ENCODE measurements around the gene NUDT8. TPM values are rescaled to one million over a fixed set of nuclear protein-coding genes. Genes with fewer than 3 reads are reported as not detected.

NUDT8 gene
- 10 to 100 TPM in 1 of 2 donors, 1 to 10 TPM in 1; 9.9 to 11.5 TPM for total RNA-seq

- Mint-ChIP-seq H3K27ac (peak within 1 kb of the TSS; percentile 77 to 82), H3K4me1 (ENCODE audit: low read depth in 2 of 2) (peaks cover 5 to 14% of the 10 kb centered on the region in 2 donors), H3K9me3 (no peaks in the 10 kb centered on the region), H3K27me3 (no peaks in the 10 kb centered on the region), H3K36me3 (no peaks in the 10 kb centered on the region), H3K4me3 (peak within 1 kb of the TSS; percentile 93)
- ATAC-seq (peak; percentile 71 to 78), DNase-seq (ENCODE audit: low spot score) (peak; percentile 93)
Measured at GRCh38 chr11:67629386-67630227, at the start of gene NUDT8. NUDT8 (minus strand) TSS chr11:67629937; CDS start chr11:67629911, 26 bp downstream.

GRCh38 chr11:67675058-67675747 lies 45.5 kb upstream of the NUDT8 start:
- ATAC-seq (no peak), DNase-seq (ENCODE audit: low spot score) (no peak)
- Mint-ChIP-seq H3K4me1 (ENCODE audit: low read depth in 2 of 2) (no peaks in the 10 kb centered on the region), H3K27me3 (peaks cover 15 to 19% of the 10 kb centered on the region in 2 donors), H3K9me3 (no peaks in the 10 kb centered on the region), H3K36me3 (no peaks in the 10 kb centered on the region), H3K4me3 (no peak overlapping the region), H3K27ac (no peak overlapping the region)

GRCh38 chr11:67674442-67674871 lies 44.7 kb upstream of the NUDT8 start, which contains the start of gene ALDH3B2:
ALDH3B2 (minus strand) TSS chr11:67674623; CDS start chr11:67666935, 7,688 bp downstream.
- Mint-ChIP-seq H3K9me3 (no peaks in the 10 kb centered on the region), H3K36me3 (no peaks in the 10 kb centered on the region), H3K4me1 (ENCODE audit: low read depth in 2 of 2) (no peaks in the 10 kb centered on the region), H3K27ac (no peak within 1 kb of the TSS), H3K4me3 (no peak within 1 kb of the TSS), H3K27me3 (peaks cover 15 to 19% of the 10 kb centered on the region in 2 donors)
- ATAC-seq (peak in 1 of 2 donors; percentile 38), DNase-seq (ENCODE audit: low spot score) (no peak)

- no peak for ATAC-seq
- H3K36me3 Mint-ChIP-seq, result no peaks in the 10 kb centered on the region
- no peak for DNase-seq (ENCODE audit: low spot score)
- no peak overlapping the region for H3K27ac Mint-ChIP-seq
- H3K4me1 Mint-ChIP-seq (ENCODE audit: low read depth in 2 of 2), result no peaks in the 10 kb centered on the region
- no peaks in the 10 kb centered on the region for H3K9me3 Mint-ChIP-seq
- peaks cover 15 to 19% of the 10 kb centered on the region in 2 donors for H3K27me3 Mint-ChIP-seq
- no peak overlapping the region for H3K4me3 Mint-ChIP-seq
Measured at GRCh38 chr11:67673902-67674301, 44.2 kb upstream of the NUDT8 start.

GRCh38 chr11:67673358-67673757 lies 43.6 kb upstream of the NUDT8 start:
- Mint-ChIP-seq H3K27me3 (peaks cover 15 to 19% of the 10 kb centered on the region in 2 donors), H3K4me3 (no peak overlapping the region), H3K9me3 (no peaks in the 10 kb centered on the region), H3K4me1 (ENCODE audit: low read depth in 2 of 2) (no peaks in the 10 kb centered on the region), H3K36me3 (no peaks in the 10 kb centered on the region), H3K27ac (no peak overlapping the region)
- DNase-seq (ENCODE audit: low spot score) (no peak), ATAC-seq (no peak)

- ATAC-seq (no peak), DNase-seq (ENCODE audit: low spot score) (no peak)
- H3K27ac Mint-ChIP-seq, result no peak overlapping the region
- no peaks in the 10 kb centered on the region for H3K9me3 Mint-ChIP-seq
- peaks cover under 1 to 2% of the 10 kb centered on the region in 2 donors for H3K27me3 Mint-ChIP-seq
- H3K4me1 Mint-ChIP-seq (ENCODE audit: low read depth in 2 of 2), result no peaks in the 10 kb centered on the region
- H3K36me3 Mint-ChIP-seq, result no peaks in the 10 kb centered on the region
- no peak overlapping the region for H3K4me3 Mint-ChIP-seq
Measured at GRCh38 chr11:67671211-67671520, 41.4 kb upstream of the NUDT8 start.

- Mint-ChIP-seq H3K4me1 (ENCODE audit: low read depth in 2 of 2) (no peaks in the 10 kb centered on the region), H3K36me3 (no peaks in the 10 kb centered on the region), H3K27me3 (no peaks in the 10 kb centered on the region), H3K4me3 (no peak overlapping the region), H3K27ac (no peak overlapping the region), H3K9me3 (no peaks in the 10 kb centered on the region)
- no peak for DNase-seq (ENCODE audit: low spot score)
- no peak for ATAC-seq
Measured at GRCh38 chr11:67670316-67671210, 40.8 kb upstream of the NUDT8 start.

GRCh38 chr11:67668192-67668551 lies 38.4 kb upstream of the NUDT8 start:
- Mint-ChIP-seq H3K9me3 (no peaks in the 10 kb centered on the region), H3K27ac (no peak overlapping the region), H3K4me1 (ENCODE audit: low read depth in 2 of 2) (no peaks in the 10 kb centered on the region), H3K27me3 (no peaks in the 10 kb centered on the region), H3K4me3 (no peak overlapping the region), H3K36me3 (no peaks in the 10 kb centered on the region)
- DNase-seq (ENCODE audit: low spot score) (no peak), ATAC-seq (no peak)

- H3K4me1 Mint-ChIP-seq (ENCODE audit: low read depth in 2 of 2), result no peaks in the 10 kb centered on the region
- DNase-seq (ENCODE audit: low spot score) (no peak), ATAC-seq (no peak)
- no peaks in the 10 kb centered on the region for H3K27me3 Mint-ChIP-seq
- no peaks in the 10 kb centered on the region for H3K9me3 Mint-ChIP-seq
- no peak overlapping the region for H3K4me3 Mint-ChIP-seq
- no peaks in the 10 kb centered on the region for H3K36me3 Mint-ChIP-seq
- no peak overlapping the region for H3K27ac Mint-ChIP-seq
Measured at GRCh38 chr11:67667490-67668191, 37.9 kb upstream of the NUDT8 start.

GRCh38 chr11:67666676-67667489 lies 37.1 kb upstream of the NUDT8 start:
- no peaks in the 10 kb centered on the region for H3K36me3 Mint-ChIP-seq
- ATAC-seq (no peak), DNase-seq (ENCODE audit: low spot score) (no peak)
- no peaks in the 10 kb centered on the region for H3K4me1 Mint-ChIP-seq (ENCODE audit: low read depth in 2 of 2)
- no peak overlapping the region for H3K27ac Mint-ChIP-seq
- no peaks in the 10 kb centered on the region for H3K27me3 Mint-ChIP-seq
- no peak overlapping the region for H3K4me3 Mint-ChIP-seq
- H3K9me3 Mint-ChIP-seq, result no peaks in the 10 kb centered on the region

GRCh38 chr11:67666303-67666645 lies 36.5 kb upstream of the NUDT8 start:
- Mint-ChIP-seq H3K27ac (no peak overlapping the region), H3K4me3 (no peak overlapping the region), H3K36me3 (no peaks in the 10 kb centered on the region), H3K4me1 (ENCODE audit: low read depth in 2 of 2) (no peaks in the 10 kb centered on the region), H3K9me3 (no peaks in the 10 kb centered on the region), H3K27me3 (peaks cover under 1% of the 10 kb centered on the region in 2 donors)
- DNase-seq (ENCODE audit: low spot score) (no peak), ATAC-seq (no peak)

GRCh38 chr11:67665541-67666302 lies 36.0 kb upstream of the NUDT8 start:
- H3K4me1 Mint-ChIP-seq (ENCODE audit: low read depth in 2 of 2), result no peaks in the 10 kb centered on the region
- ATAC-seq (peak in 1 of 2 donors; percentile 16), DNase-seq (ENCODE audit: low spot score) (no peak)
- H3K4me3 Mint-ChIP-seq, result no peak overlapping the region
- H3K27ac Mint-ChIP-seq, result no peak overlapping the region
- H3K27me3 Mint-ChIP-seq, result peaks cover 4 to 6% of the 10 kb centered on the region in 2 donors
- H3K9me3 Mint-ChIP-seq, result no peaks in the 10 kb centered on the region
- H3K36me3 Mint-ChIP-seq, result no peaks in the 10 kb centered on the region
